HG02588 (cell line): ENCODE data around the gene KIF20B.
A peak's percentile ranks its signal among the peaks of the same experiment; 100 is the strongest.
"Not testable (repeated sequence)": the region's sequence is repeated elsewhere in the genome, so short reads cannot be mapped to it uniquely, and the experiment has no call there.

ENCODE experiments used
- ATAC-seq: cut with Tn5 transposase; IDR thresholded peaks from one replicate; pipeline ENCODE4 v1.9.1; 2021; ENCODE audit warnings: mild to moderate bottlenecking, moderate library complexity; ENCODE audit not compliant: unreplicated experiment

KIF20B gene

DNA sequence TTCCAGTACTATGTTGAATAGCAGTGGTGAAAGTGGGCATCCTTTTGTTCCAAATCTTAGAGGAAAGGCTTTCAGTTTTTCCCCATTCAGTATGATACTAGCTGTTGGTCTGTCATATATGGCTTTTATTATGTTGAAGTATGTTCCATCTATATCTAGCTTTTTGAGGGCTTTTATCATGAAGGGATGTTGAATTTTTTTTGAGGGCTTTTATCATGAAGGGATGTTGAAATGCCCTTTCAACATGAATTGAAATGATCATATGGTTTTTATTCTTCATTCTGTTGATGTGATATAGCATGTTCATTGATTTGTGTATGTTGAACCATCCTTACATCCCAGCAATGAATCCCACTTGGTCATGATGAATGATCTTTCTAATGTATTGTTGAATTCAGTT is 75.3 kb downstream of the KIF20B start:
- no peak for ATAC-seq

DNA sequence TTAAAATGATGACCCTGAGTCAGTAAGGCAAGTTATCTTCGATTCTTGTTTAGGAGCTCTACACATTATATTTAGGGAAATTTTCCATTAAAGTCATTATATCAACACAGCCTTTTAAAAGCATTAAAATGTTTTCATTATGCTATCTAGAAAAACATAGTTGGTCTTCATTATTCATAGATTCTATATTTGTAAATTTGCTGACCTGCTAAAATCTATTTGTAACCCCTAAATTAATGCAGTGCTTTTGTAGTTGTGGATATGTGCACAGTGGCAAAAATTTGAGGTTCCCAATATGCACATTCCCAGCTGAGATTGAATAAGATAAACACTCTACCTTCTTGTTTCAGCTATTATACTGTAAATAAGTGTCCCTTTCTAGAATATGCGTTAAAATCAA is 81.1 kb downstream of the KIF20B start:
- ATAC-seq = no peak

DNA sequence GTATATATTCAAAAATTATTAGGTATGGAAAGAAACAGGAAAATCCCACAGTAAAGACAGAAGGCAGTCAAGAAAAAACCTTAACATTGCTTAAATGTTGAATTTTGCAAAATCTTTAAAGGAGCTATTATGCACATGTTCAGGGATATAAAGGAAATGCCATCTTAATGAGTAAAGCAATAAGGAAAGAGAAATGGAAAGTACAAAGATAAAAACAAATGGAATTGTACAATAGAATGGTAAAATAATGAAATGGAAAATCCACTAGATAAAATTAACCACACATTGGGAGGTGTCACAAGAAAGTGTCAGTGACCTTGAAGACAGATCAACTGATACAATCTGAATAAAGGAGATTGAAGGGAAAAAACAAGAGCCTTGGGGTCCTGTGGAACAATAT is 82.0 kb downstream of the KIF20B start:
- ATAC-seq = no peak

DNA sequence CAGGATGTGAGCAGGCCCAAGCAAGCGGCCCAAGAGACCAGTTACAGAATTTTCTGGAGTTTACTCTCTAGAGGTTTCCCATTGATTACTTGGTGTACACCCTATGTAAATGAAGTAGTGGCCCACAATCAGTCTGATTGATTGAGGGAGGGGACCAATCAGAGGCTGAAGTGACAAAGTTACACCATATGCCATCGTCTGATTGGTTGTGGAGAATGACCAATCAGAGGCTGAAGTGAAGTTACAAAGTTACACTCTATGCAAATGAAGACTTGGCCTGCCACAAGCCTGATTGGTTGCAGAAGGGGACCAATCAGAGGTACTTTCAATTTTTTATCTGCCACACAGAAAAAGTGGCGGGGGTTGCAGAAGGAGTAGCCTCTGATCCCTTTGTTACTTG is 83.7 kb downstream of the KIF20B start:
- ATAC-seq = no peak

DNA sequence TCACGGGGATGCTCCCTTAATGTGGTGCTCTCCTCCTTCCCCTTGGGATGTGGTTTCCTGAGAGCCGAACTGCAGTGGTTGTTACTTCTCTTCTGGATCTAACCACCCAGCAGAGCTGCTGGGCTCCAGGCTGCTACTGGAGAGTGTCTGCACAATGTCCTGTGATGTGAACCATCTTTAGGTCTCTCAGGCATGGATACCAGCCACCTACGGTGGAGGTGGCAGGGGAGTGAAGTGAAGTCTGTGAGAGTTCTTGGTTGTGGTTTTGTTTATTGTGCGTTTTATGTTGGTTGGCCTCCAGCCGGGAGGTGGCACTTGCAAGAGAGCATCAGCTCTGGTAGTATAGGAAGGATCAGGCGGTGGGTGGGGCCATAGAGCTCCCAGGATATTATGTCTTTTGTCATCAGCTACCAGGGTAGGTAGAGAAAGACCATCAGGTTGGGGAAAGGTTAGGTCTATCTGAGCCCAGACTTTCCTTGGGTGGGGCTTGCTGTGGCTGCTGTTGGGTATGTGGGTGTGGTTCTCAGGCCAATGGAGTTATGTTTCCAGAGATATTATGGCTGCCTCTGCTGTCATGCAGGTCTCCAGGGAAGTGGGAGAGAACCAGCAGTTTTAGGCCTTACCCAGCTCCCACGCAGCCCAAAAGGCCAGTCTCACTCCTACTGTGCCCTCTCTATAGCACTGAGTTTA is 87.9 kb downstream of the KIF20B start:
- no peak for ATAC-seq

DNA sequence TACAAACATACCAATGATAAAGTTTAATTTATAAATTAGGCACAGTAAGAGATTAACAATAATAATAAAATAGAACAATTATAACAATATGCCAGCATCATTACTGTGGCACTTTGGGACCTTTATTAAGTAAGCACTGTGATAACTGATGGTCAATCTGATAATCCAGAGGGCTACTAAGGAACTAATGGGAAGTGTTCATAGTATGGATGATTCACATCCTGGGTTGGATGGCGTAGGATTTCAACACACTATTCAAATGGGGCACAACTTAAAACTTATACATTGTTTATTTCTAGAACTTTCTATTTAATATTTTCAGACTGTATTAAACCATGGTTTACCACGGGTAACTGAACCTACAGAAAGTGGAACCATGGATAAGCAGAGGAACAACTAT is 90.8 kb downstream of the KIF20B start:
- ATAC-seq = no peak

DNA sequence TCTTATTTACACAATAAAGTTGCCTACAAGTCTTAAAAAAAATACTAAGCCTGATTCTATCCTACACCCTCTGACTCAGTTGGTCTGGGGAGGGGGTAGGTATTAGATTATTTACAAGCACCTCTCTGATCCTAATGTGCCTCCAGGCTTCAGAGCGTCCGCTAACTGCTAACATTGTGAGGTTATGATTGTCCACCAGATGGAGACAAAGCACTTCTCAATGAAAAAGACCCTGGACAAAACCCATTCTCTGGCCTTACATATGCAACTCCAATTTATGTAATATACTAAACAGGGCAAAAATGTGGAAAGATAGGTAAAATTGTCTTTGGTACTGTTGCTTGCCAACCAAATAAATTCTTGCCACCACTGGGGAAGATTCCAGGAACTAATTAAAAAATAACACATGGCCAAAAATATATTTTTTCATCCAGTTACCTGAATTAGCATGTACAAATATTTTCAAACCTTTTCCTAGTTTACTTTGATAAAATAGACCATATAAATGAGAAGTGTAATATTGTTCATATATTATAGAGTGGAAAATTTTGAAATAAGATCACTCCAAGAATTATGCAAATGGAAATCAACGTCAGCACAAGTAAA is 92.4 kb downstream of the KIF20B start:
- ATAC-seq = peak; percentile 75

DNA sequence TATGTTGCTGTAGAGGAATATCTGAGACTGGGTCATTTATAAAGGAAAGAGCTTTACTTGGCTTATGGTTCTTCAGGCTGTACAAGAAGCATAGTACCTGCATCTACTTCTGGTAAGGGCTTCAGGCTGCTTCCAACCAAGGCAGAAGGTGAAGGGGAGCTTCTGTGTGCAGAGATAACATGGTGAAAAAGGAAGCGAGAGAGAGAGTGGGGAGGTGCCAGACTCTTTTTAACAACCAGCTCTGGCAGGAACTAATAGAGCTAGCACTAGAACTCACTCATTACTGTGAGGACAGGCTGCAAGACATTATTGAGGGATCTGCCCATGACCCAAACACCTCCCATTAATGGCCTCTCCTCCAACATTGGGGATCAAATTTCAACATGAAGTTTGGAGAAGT is 94.5 kb downstream of the KIF20B start:
- no peak for ATAC-seq

DNA sequence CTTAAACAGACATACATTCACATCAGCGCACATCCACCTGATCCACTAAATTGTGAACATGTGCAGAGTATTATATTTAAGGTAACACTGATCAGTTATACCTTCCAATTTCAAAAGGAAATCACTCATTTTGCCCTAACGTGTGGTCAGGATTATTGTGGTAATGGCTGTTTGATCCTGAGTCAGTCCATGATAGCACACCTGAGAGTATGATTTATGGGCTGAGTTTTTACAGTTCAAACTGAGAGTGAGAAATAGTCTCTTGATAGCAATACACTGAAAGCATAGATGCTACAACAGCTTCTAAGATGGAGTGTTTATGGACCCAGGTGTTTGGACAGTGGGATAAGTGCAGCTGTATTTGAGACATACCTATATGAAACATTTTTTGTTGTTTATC is 96.7 kb downstream of the KIF20B start:
- ATAC-seq = no peak

DNA sequence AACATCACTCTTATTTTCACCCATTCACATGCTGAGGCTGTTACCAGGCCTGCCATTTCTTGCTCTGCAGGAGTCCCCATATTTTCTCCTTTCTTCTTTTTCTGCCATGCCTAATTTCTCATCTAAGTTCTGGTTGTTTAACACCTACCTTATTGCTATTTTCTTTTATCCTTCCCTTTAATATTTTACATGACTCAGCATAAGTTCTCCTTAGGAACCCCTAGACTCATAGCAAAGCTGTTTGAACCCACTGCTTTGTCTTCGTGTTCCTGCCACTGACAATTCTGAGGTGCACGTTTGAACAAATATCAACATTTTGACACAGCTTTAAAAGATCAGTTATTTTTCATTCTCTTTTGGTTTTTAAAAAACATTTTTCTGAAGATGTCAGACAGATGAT is 98.2 kb downstream of the KIF20B start:
- no peak for ATAC-seq

DNA sequence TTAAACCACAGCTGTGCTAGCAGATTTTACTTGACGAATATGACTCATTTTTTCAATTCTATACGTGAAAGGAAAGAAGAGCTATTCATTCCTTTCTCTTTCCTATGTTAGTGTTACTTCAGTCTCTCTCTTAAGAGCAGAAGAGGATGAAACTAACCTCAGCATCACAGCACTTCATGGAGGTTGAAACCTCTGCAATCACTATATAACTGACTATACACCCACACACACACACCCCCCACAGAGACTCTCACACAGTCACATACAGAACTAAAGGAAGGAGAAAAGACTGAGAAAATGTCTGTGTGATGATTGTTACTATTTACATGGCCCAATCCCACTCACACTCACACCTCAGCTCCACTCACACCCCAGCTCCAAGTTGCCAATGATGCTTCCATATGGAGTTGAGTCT is 104.2 kb downstream of the KIF20B start:
- peak; percentile 89 for ATAC-seq

DNA sequence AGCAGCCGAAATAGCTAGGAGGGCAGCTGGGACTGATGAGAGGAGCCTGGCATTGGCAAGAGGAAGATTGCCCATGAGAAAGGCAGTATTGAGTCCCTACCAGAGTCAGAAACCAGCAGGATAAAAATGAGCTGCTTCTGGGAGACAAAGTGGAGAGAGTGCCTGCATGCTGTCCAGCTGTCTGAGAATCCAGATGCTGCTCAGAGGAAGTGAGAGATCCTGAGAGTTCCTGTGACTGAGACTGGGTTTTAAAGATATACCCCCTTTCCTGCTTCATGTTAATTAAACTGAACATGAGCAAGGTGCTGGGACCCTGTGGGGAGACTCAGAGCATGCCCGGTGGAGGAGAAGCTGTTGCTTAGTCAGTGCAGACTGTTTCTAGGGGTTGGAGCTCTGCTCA is 107.5 kb downstream of the KIF20B start:
- ATAC-seq = no peak

DNA sequence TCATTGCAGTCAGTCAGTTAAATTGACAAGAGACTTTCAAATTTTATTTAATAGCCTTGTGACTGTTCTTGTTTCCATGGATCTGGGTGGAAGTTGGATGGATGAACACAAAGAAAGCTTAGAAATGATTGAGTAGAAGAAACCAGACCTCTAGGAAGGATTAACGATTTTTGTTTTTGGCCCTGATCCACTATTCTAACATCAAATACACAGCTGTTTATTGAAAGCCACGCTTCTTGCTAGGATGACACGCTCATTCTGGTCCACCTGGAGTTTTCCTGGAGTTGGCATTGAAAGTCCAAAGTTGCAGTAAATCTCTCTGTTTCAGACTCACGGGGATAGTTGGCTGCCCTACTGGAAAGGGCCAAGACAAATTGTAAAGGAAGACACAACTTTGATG is 108.4 kb downstream of the KIF20B start:
- no peak for ATAC-seq

DNA sequence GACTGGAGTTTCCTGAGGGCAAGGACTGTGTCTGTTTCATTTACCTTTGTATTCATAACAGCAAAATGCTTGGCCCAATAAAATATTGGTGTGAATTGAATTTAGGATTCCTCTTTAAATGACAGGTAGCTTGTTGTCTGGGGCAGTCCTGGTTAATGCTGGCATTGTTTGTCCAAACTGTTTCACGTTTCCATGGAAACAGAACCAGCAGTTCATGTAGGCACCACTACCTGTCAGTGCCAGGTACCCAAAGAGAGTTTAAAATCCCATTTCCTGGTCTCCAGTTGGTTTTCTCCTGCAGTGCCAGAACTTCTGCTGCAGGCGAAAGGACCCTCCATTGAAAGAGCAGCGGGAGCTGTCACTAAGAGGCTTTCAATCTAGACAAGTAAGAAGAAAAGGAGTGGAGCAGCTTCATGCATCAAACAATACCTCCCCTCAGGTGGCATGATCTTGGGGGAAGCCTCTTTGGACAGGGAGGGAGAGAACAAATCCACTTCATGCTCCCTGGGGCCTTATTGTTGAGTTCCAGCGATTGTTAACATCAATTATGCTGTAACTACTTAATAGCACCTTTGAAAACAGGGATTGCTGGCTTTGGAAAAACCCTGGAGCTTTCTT is 109.6 kb downstream of the KIF20B start:
- ATAC-seq = no peak

DNA sequence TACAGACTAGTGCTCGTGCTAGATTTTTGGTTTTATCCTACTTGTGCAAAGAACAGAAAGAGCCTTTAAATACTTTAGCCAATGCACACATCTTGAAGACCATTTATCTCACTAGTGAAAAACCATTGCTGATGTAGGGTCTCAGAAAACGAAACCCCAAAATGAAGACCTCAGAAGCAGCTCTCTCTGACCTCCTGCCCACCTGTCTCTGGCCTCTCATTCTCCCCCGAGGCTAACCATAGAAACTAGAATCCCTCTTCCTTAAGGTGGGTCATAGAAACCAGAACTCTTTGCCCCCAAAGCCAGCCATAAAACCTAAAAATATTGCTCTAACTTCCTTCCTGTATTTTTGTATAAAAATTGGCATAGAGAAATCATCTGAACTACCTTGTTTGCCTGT is 112.2 kb downstream of the KIF20B start:
- peak; percentile 50 for ATAC-seq

DNA sequence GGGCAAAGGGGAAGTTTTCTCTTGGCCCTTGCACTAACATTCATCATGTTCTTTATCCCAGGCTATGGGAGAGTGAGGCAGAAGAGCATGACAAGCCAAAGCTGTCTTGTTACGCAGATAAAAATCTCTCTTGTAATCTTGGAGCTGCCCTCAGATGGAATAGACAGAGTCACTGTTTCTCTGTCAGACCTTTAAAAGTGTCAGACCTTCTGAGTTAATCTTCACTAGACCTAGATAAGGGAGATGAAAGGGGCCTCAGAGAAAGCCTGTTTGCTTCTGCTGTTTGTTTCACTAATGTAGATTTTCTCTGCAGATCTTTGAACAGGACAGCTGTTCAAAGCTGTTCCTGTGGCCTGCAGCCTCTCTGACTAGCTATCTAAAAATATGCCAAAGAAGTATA is 112.9 kb downstream of the KIF20B start:
- no peak for ATAC-seq

DNA sequence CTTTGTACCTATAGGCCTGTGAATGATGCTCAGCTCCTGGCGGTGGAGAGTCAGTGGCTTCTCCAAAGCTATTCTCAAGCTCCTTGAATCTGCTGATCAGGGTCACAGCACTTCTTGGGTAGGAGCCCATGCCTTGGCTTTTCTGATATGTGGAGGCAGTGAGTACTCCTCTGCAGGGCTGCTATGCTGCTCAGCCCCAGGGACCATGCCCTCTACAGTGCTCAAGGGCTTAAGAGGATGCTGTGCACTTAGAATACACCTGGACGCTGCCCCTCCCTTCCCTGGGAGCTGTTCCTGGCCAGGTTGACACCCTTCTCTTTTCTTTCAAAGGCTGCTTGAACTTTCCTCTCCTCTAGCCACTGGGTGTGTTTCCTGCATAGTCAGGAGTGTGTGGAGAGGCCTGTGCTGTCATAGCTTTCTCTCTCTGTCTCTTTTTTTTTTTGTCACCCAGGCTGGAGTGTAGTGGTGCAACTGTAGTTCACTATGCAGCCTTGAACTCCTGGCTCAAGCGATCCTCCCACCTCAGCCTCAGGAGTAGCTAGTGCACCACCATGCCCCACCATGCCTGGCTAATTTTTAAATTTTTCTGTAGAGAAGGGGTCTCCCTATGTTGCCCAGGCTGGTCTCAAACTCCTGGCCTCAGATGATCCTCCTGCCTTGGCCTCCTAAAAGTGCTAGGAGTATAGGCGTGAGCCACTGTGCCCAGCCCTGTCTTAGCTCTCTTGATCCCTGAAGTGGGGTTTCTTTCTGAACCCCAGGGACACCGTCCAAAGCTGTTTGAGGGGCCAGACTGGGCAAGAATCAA is 113.9 kb downstream of the KIF20B start:
- ATAC-seq = no peak

DNA sequence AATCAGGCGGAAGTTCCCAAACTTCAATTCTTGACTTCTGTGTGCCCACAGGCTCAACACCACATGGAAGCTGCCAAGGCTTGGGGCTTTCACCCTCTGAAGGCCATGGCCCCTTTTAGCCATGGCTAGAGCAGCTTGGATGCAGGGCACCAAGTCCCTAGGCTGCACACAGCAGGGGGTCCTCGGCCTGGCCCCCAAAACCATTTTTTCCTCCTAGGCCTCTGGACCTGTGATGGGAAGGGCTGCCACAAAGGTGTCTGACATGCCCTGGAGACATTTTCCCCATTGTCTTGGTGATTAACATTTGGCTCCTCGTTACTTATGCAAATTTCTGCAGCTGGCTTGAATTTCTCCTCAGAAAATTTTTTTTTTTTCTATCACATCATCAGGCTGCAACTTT is 117.6 kb downstream of the KIF20B start:
- ATAC-seq = not testable (repeated sequence)
